Measurements from ENCODE around the gene SAP25.
"Not testable (repeated sequence)": the region's sequence is repeated elsewhere in the genome, so short reads cannot be mapped to it uniquely, and the experiment has no call there.

SAP25 gene

GRCh38 chr7:100575206-100575631, 1.5 kb upstream of the SAP25 start:
- FAIRE-seq: no peak

- no peak for FAIRE-seq
Observed at GRCh38 chr7:100574362-100575205, 884 bp upstream of the SAP25 start.

- no peak for FAIRE-seq
Observed at GRCh38 chr7:100572949-100573675, 588 bp downstream of the SAP25 start.

- no peak for FAIRE-seq
Observed at GRCh38 chr7:100572281-100572948, 1.3 kb downstream of the SAP25 start.

- FAIRE-seq: no peak
Observed at GRCh38 chr7:100571829-100572116, 1.9 kb downstream of the SAP25 start.

- no peak for FAIRE-seq
Observed at GRCh38 chr7:100570954-100571828, 2.5 kb downstream of the SAP25 start.

GRCh38 chr7:100568896-100569844, 4.5 kb downstream of the SAP25 start:
- no peak for FAIRE-seq

- FAIRE-seq: no peak
Observed at GRCh38 chr7:100568176-100568895, 5.4 kb downstream of the SAP25 start.

GRCh38 chr7:100567751-100568175, 5.9 kb downstream of the SAP25 start:
- no peak for FAIRE-seq

GRCh38 chr7:100567031-100567730, 6.5 kb downstream of the SAP25 start:
- no peak for FAIRE-seq

GRCh38 chr7:100566018-100566531, 7.6 kb downstream of the SAP25 start:
- FAIRE-seq: no peak

- no peak for FAIRE-seq
Observed at GRCh38 chr7:100565133-100565571, 8.5 kb downstream of the SAP25 start.

GRCh38 chr7:100564405-100564804, 9.3 kb downstream of the SAP25 start:
- not testable (repeated sequence) for FAIRE-seq

- no peak for FAIRE-seq
Observed at GRCh38 chr7:100563809-100564400, 9.8 kb downstream of the SAP25 start.

GRCh38 chr7:100563100-100563564, 10.6 kb downstream of the SAP25 start:
- no peak for FAIRE-seq

- no peak for FAIRE-seq
Observed at GRCh38 chr7:100562195-100563099, 11.3 kb downstream of the SAP25 start.

GRCh38 chr7:100561491-100562194, 12.1 kb downstream of the SAP25 start:
- no peak for FAIRE-seq

- FAIRE-seq: no peak
Observed at GRCh38 chr7:100559127-100559526, 14.6 kb downstream of the SAP25 start.

Measured in A204.1 (cell line).